SU-DHL-6 (cell line): ENCODE results near the gene ITGAL.

Experiments used
- H2AFZ ChIP-seq: fragments of 200-600 bp; sonication (generic); 2 replicates; pipeline ENCODE4 v1.6.1; 2014; ENCODE audit warnings: low read depth, mild to moderate bottlenecking, moderate library complexity, mixed read lengths, antibody characterized with exemption, low read length; ENCODE audit not compliant: severe bottlenecking
- H3F3A ChIP-seq: fragments of 200-600 bp; shearing (Covaris generic); 2 replicates; pipeline ENCODE4 v1.6.0; 2016; ENCODE audit warnings: antibody characterized with exemption, mild to moderate bottlenecking; ENCODE audit not compliant: insufficient read depth
- H3K27ac ChIP-seq: fragments of 200-600 bp; sonication (generic); 2 replicates; pipeline ENCODE4 v1.5.1; 2016; ENCODE audit warnings: low read depth, mild to moderate bottlenecking, low read length, moderate library complexity, mixed read lengths
- H3K27me3 ChIP-seq: fragments of 200-600 bp; sonication (generic), shearing (Covaris generic); 2 replicates; pipeline ENCODE4 v1.6.0; 2014; ENCODE audit warnings: mild to moderate bottlenecking, low read length
- H3K36me3 ChIP-seq: fragments of 200-600 bp; sonication (generic); 2 replicates; pipeline ENCODE4 v1.6.1; 2014; ENCODE audit warnings: mild to moderate bottlenecking, low read length, mixed read lengths
- H3K4me2 ChIP-seq: fragments of 300-600, 200-600 bp; shearing (Covaris generic), sonication (generic); 2 replicates; pipeline ENCODE4 v1.6.0; 2014; ENCODE audit warnings: low read length, low read depth, mild to moderate bottlenecking; ENCODE audit not compliant: poor library complexity, severe bottlenecking
- H3K4me3 ChIP-seq: fragments of 200-600 bp; sonication (generic); 2 replicates; pipeline ENCODE4 v1.5.1; 2014; ENCODE audit warnings: antibody characterized with exemption, low read length, mild to moderate bottlenecking, mixed read lengths; ENCODE audit not compliant: insufficient read depth, poor library complexity, severe bottlenecking
- H3K79me2 ChIP-seq: fragments of 200-600 bp; sonication (generic); 2 replicates; pipeline ENCODE4 v1.6.1; 2014; ENCODE audit warnings: mild to moderate bottlenecking, low read length, moderate library complexity; ENCODE audit not compliant: insufficient read depth
- H3K9ac ChIP-seq: fragments of 200-600 bp; sonication (generic); 2 replicates; pipeline ENCODE4 v1.7.0; 2014; ENCODE audit warnings: mild to moderate bottlenecking, low read length
- H3K9me2 ChIP-seq: fragments of 200-600 bp; sonication (generic); replicated peaks from 2 replicates; pipeline ENCODE4 v1.6.1; 2014; ENCODE audit warnings: low read length; ENCODE audit not compliant: insufficient read depth
- H3K9me3 ChIP-seq: fragments of 200-600 bp; sonication (generic); 2 replicates; pipeline ENCODE4 v1.6.1; 2014; ENCODE audit warnings: low read length, mixed read lengths; ENCODE audit not compliant: insufficient read depth
- H4K20me1 ChIP-seq: fragments of 200-600 bp; sonication (generic); 2 replicates; pipeline ENCODE4 v1.6.1; 2014; ENCODE audit warnings: low read depth, mild to moderate bottlenecking, antibody characterized with exemption, low read length, moderate library complexity, mixed read lengths
- CTCF ChIP-seq: fragments of 200-600 bp; sonication (generic); IDR thresholded peaks from one replicate; pipeline ENCODE4 v1.5.1; 2017; ENCODE audit warnings: antibody characterized with exemption, mild to moderate bottlenecking, low read length, moderate library complexity; ENCODE audit not compliant: insufficient read depth, poor library complexity, severe bottlenecking
- EZH2phosphoT487 ChIP-seq: fragments of 200-600 bp; sonication (generic), shearing (Covaris generic); conservative IDR thresholded peaks from 2 replicates; pipeline ENCODE4 v1.6.1; 2018; ENCODE audit warnings: mild to moderate bottlenecking, antibody characterized with exemption, low read length, moderate library complexity, mixed read lengths

The ITGAL gene

GRCh38 chr16:30510376-30510938 is 37.9 kb downstream of the ITGAL start:
- H3K36me3 ChIP-seq, result peaks cover 45% of the 10 kb centered on the region
- H3F3A ChIP-seq, result peaks cover 11% of the 10 kb centered on the region; the same call in 1 of the 2 replicates
- no peak overlapping the region for H3K27ac ChIP-seq
- no peak overlapping the region for H3K9ac ChIP-seq
- H3K27me3 ChIP-seq, result no peaks in the 10 kb centered on the region
- H3K9me2 ChIP-seq, result no peaks in the 10 kb centered on the region
- no peak overlapping the region for H3K4me2 ChIP-seq
- no peaks in the 10 kb centered on the region for H4K20me1 ChIP-seq
- no peak overlapping the region for H2AFZ ChIP-seq
- no peaks in the 10 kb centered on the region for H3K79me2 ChIP-seq
- H3K9me3 ChIP-seq, result no peaks in the 10 kb centered on the region
- TF ChIP-seq EZH2phosphoT487 (no peak), CTCF (no peak)
- H3K4me3 ChIP-seq, result no peak overlapping the region

- Histone ChIP-seq H3K9me2 (no peaks in the 10 kb centered on the region), H3K9me3 (no peaks in the 10 kb centered on the region), H3K4me3 (no peak overlapping the region), H3F3A (peaks cover 11% of the 10 kb centered on the region; the same call in 1 of the 2 replicates), H3K27ac (no peak overlapping the region), H2AFZ (no peak overlapping the region), H3K4me2 (no peak overlapping the region), H4K20me1 (no peaks in the 10 kb centered on the region), H3K27me3 (no peaks in the 10 kb centered on the region), H3K36me3 (peaks cover 43% of the 10 kb centered on the region), H3K79me2 (no peaks in the 10 kb centered on the region), H3K9ac (no peak overlapping the region)
- no peak for TF ChIP-seq EZH2phosphoT487
- TF ChIP-seq CTCF, result no peak
These were observed 39.0 kb downstream of the ITGAL start for GRCh38 chr16:30511509-30511908.

GRCh38 chr16:30515275-30515674 is 42.7 kb downstream of the ITGAL start:
- Histone ChIP-seq H3K4me3 (no peak overlapping the region), H4K20me1 (no peaks in the 10 kb centered on the region), H3K79me2 (no peaks in the 10 kb centered on the region), H3K4me2 (no peak overlapping the region), H3K9me3 (no peaks in the 10 kb centered on the region), H3K27me3 (no peaks in the 10 kb centered on the region), H3K27ac (no peak overlapping the region), H3K9ac (no peak overlapping the region), H3K36me3 (peaks cover 38% of the 10 kb centered on the region), H3K9me2 (no peaks in the 10 kb centered on the region), H2AFZ (no peak overlapping the region), H3F3A (peaks cover 15% of the 10 kb centered on the region; the same call in 1 of the 2 replicates)
- TF ChIP-seq CTCF, result no peak
- TF ChIP-seq EZH2phosphoT487, result no peak
